ENCODE results near the gene PHYKPL. TPM values are rescaled to one million over a fixed set of nuclear protein-coding genes. Genes with fewer than 3 reads are reported as not detected.
"Not testable (repeated sequence)": the region's sequence is repeated elsewhere in the genome, so short reads cannot be mapped to it uniquely, and the experiment has no call there.

PHYKPL gene
- total RNA-seq, 1 donor from 2014 or later, result 77.8 TPM

- Histone ChIP-seq H3K9me3 (no peaks in the 10 kb centered on the region), H3K36me3 (peaks cover 0 to 1% of the 10 kb centered on the region in 2 donors), H3K4me3 (no peak overlapping the region), H3K27ac (no peak overlapping the region), H3K27me3 (no peaks in the 10 kb centered on the region), H3K4me1 (peaks cover 23% of the 10 kb centered on the region)
- intact Hi-C loops (cut with DNase I), result no loop called here
- TF ChIP-seq CTCF (IDR thresholded peaks at IDR 0.05), result no peak
- TF ChIP-seq POLR2A (IDR thresholded peaks at IDR 0.05), result no peak
- TF ChIP-seq POLR2AphosphoS5 (IDR thresholded peaks at IDR 0.05; ENCODE audit: insufficient read depth in 1 of 2, low read depth in 1 of 2), result no peak
- no peak for DNase-seq (ENCODE audit: extremely low spot score in 2 of 2)
These were observed 31.2 kb downstream of the PHYKPL start for GRCh38 chr5:178201221-178201926.

GRCh38 chr5:178199581-178200434, 32.8 kb downstream of the PHYKPL start:
- TF ChIP-seq CTCF (IDR thresholded peaks at IDR 0.05) (no peak), POLR2AphosphoS5 (IDR thresholded peaks at IDR 0.05; ENCODE audit: insufficient read depth in 1 of 2, low read depth in 1 of 2) (no peak), POLR2A (IDR thresholded peaks at IDR 0.05) (no peak)
- Histone ChIP-seq H3K4me1 (peaks cover 14% of the 10 kb centered on the region), H3K36me3 (no peaks in the 10 kb centered on the region), H3K27me3 (no peaks in the 10 kb centered on the region), H3K4me3 (no peak overlapping the region), H3K9me3 (no peaks in the 10 kb centered on the region), H3K27ac (no peak overlapping the region)
- no peak for DNase-seq (ENCODE audit: extremely low spot score in 2 of 2)
- intact Hi-C loops (cut with DNase I), result no loop called here

- intact Hi-C loops (cut with DNase I), result no loop called here
- TF ChIP-seq POLR2A (IDR thresholded peaks at IDR 0.05) (no peak), POLR2AphosphoS5 (IDR thresholded peaks at IDR 0.05; ENCODE audit: insufficient read depth in 1 of 2, low read depth in 1 of 2) (no peak), CTCF (IDR thresholded peaks at IDR 0.05) (no peak)
- Histone ChIP-seq H3K36me3 (no peaks in the 10 kb centered on the region), H3K4me3 (no peak overlapping the region), H3K9me3 (no peaks in the 10 kb centered on the region), H3K4me1 (peaks cover 10% of the 10 kb centered on the region), H3K27me3 (no peaks in the 10 kb centered on the region), H3K27ac (no peak overlapping the region)
- DNase-seq (ENCODE audit: extremely low spot score in 2 of 2), result peak in 1 of 2 donors; percentile 74
These were observed 33.9 kb downstream of the PHYKPL start for GRCh38 chr5:178198706-178199105.

- H3K27ac ChIP-seq; H3K36me3 ChIP-seq; H3K9me3 ChIP-seq; DNase-seq (ENCODE audit: extremely low spot score in 2 of 2); intact Hi-C loops (cut with DNase I); H3K4me1 ChIP-seq; H3K27me3 ChIP-seq; H3K4me3 ChIP-seq: not testable (repeated sequence)
These were observed 34.5 kb downstream of the PHYKPL start for GRCh38 chr5:178198151-178198550.

- no peak overlapping the region for H3K4me3 ChIP-seq
- H3K4me1 ChIP-seq, result peaks cover 8% of the 10 kb centered on the region
- no peak overlapping the region for H3K27ac ChIP-seq
- intact Hi-C loops (cut with DNase I), result no loop called here
- H3K36me3 ChIP-seq, result no peaks in the 10 kb centered on the region
- TF ChIP-seq POLR2AphosphoS5 (IDR thresholded peaks at IDR 0.05; ENCODE audit: insufficient read depth in 1 of 2, low read depth in 1 of 2) (no peak), POLR2A (IDR thresholded peaks at IDR 0.05) (no peak), CTCF (IDR thresholded peaks at IDR 0.05) (no peak)
- no peaks in the 10 kb centered on the region for H3K9me3 ChIP-seq
- DNase-seq (ENCODE audit: extremely low spot score in 2 of 2), result no peak
- no peaks in the 10 kb centered on the region for H3K27me3 ChIP-seq
These were observed 35.6 kb downstream of the PHYKPL start for GRCh38 chr5:178196986-178197385.
